Measurements from ENCODE around the gene CEP83. TPM values are rescaled to one million over a fixed set of nuclear protein-coding genes. Genes with fewer than 3 reads are reported as not detected.
"Not testable (repeated sequence)": the region's sequence is repeated elsewhere in the genome, so short reads cannot be mapped to it uniquely, and the experiment has no call there.

The CEP83 gene
- total and polyA plus RNA-seq, 2 experiments from 2014 or later: 5.8 to 6.9 TPM

- in situ Hi-C loops (cut with MboI): no loop called here
- TF ChIP-seq EZH2 (IDR thresholded peaks at IDR 0.05; ENCODE audit: insufficient read depth, poor library complexity, severe bottlenecking): no peak
- no peak for TF ChIP-seq EZH2phosphoT487 (IDR thresholded peaks at IDR 0.05; ENCODE audit: insufficient read depth, low read depth)
- Histone ChIP-seq H3K79me2 (ENCODE audit: insufficient read depth) (peaks cover 32% of the 10 kb centered on the region), H3K4me2 (ENCODE audit: unreplicated experiment) (peak overlapping the region; percentile 55), H3K9ac (no peak overlapping the region), H3K4me1 (ENCODE audit: insufficient read depth) (peaks cover 16% of the 10 kb centered on the region), H3K27ac (peak overlapping the region; percentile 3; the same call in 1 of the 2 replicates), H3K27me3 (replicated peaks; ENCODE audit: insufficient read depth) (no peaks in the 10 kb centered on the region), H3K9me2 (ENCODE audit: insufficient read depth) (no peaks in the 10 kb centered on the region), H3K36me3 (ENCODE audit: low read depth) (no peaks in the 10 kb centered on the region), H2AFZ (no peak overlapping the region), H3K9me3 (ENCODE audit: low read depth) (no peaks in the 10 kb centered on the region), H4K20me1 (ENCODE audit: insufficient read depth) (no peaks in the 10 kb centered on the region), H3K4me3 (peak overlapping the region; percentile 38), H3F3A (ENCODE audit: insufficient read depth) (peaks cover 26% of the 10 kb centered on the region)
- 1% methylated on average over 3 of the region's 3 CpGs for WGBS, 2 experiments (ENCODE audit: low coverage in 1 of 2, low lambda C conversion rate in 2 of 2, missing lambda C conversion rate in 2 of 2)
- DNase-seq: peak; percentile 63
Measured at GRCh38 chr12:94427501-94428381, 31.9 kb downstream of the CEP83 start.

GRCh38 chr12:94426049-94426448 is 33.6 kb downstream of the CEP83 start:
- in situ Hi-C loops (cut with MboI): no loop called here
- Histone ChIP-seq H3K4me3 (no peak overlapping the region), H3K27ac (no peak overlapping the region), H3K36me3 (ENCODE audit: low read depth) (no peaks in the 10 kb centered on the region), H3K4me1 (ENCODE audit: insufficient read depth) (peaks cover 16% of the 10 kb centered on the region), H3K79me2 (ENCODE audit: insufficient read depth) (peaks cover 25% of the 10 kb centered on the region), H3K9me2 (ENCODE audit: insufficient read depth) (no peaks in the 10 kb centered on the region), H3K27me3 (replicated peaks; ENCODE audit: insufficient read depth) (no peaks in the 10 kb centered on the region), H3K9me3 (ENCODE audit: low read depth) (peaks cover 3% of the 10 kb centered on the region), H4K20me1 (ENCODE audit: insufficient read depth) (no peaks in the 10 kb centered on the region), H2AFZ (no peak overlapping the region), H3K4me2 (ENCODE audit: unreplicated experiment) (no peak overlapping the region), H3K9ac (no peak overlapping the region), H3F3A (ENCODE audit: insufficient read depth) (peaks cover 26% of the 10 kb centered on the region)
- WGBS, 2 experiments (ENCODE audit: low coverage in 1 of 2, low lambda C conversion rate in 2 of 2, missing lambda C conversion rate in 2 of 2): 89 to 94% methylated on average over 3 of the region's 3 CpGs
- TF ChIP-seq EZH2 (IDR thresholded peaks at IDR 0.05; ENCODE audit: insufficient read depth, poor library complexity, severe bottlenecking) (no peak), EZH2phosphoT487 (IDR thresholded peaks at IDR 0.05; ENCODE audit: insufficient read depth, low read depth) (no peak)
- DNase-seq: no peak

GRCh38 chr12:94424830-94425229 is 34.8 kb downstream of the CEP83 start:
- Histone ChIP-seq H3F3A (ENCODE audit: insufficient read depth) (peaks cover 26% of the 10 kb centered on the region), H3K4me3 (0 out of 2 replicates have a peak overlapping the region, but pooled peaks have one; percentile 31), H3K9ac (0 out of 2 replicates have a peak overlapping the region, but pooled peaks have one; percentile 36), H3K79me2 (ENCODE audit: insufficient read depth) (peaks cover 18% of the 10 kb centered on the region), H3K4me1 (ENCODE audit: insufficient read depth) (peaks cover 16% of the 10 kb centered on the region)
- H2AFZ ChIP-seq; H3K4me2 ChIP-seq (ENCODE audit: unreplicated experiment); in situ Hi-C loops (cut with MboI); H3K9me2 ChIP-seq (ENCODE audit: insufficient read depth); H3K36me3 ChIP-seq (ENCODE audit: low read depth); H3K27ac ChIP-seq; H3K9me3 ChIP-seq (ENCODE audit: low read depth); H3K27me3 ChIP-seq (replicated peaks; ENCODE audit: insufficient read depth); H4K20me1 ChIP-seq (ENCODE audit: insufficient read depth): not testable (repeated sequence)
- 81 to 86% methylated on average over 3 to 5 of the region's 5 CpGs for WGBS, 2 experiments (ENCODE audit: low coverage in 1 of 2, low lambda C conversion rate in 2 of 2, missing lambda C conversion rate in 2 of 2)
- DNase-seq: peak; percentile 18

GRCh38 chr12:94421868-94422740 is 37.6 kb downstream of the CEP83 start:
- H3K4me2 ChIP-seq (ENCODE audit: unreplicated experiment): no peak overlapping the region
- H3K9ac ChIP-seq: no peak overlapping the region
- H3K27me3 ChIP-seq (replicated peaks; ENCODE audit: insufficient read depth): no peaks in the 10 kb centered on the region
- no peaks in the 10 kb centered on the region for H4K20me1 ChIP-seq (ENCODE audit: insufficient read depth)
- peaks cover 2% of the 10 kb centered on the region; the same call in 1 of the 2 replicates for H3K4me1 ChIP-seq (ENCODE audit: insufficient read depth)
- peaks cover 3% of the 10 kb centered on the region for H3K9me3 ChIP-seq (ENCODE audit: low read depth)
- H3K9me2 ChIP-seq (ENCODE audit: insufficient read depth): no peaks in the 10 kb centered on the region
- 98% methylated on average over 5 of the region's 5 CpGs for WGBS, 2 experiments (ENCODE audit: low coverage in 1 of 2, low lambda C conversion rate in 2 of 2, missing lambda C conversion rate in 2 of 2)
- no peak overlapping the region for H2AFZ ChIP-seq
- H3K36me3 ChIP-seq (ENCODE audit: low read depth): no peaks in the 10 kb centered on the region
- H3F3A ChIP-seq (ENCODE audit: insufficient read depth): peaks cover 8% of the 10 kb centered on the region
- TF ChIP-seq EZH2phosphoT487 (IDR thresholded peaks at IDR 0.05; ENCODE audit: insufficient read depth, low read depth): no peak
- TF ChIP-seq EZH2 (IDR thresholded peaks at IDR 0.05; ENCODE audit: insufficient read depth, poor library complexity, severe bottlenecking): no peak
- H3K27ac ChIP-seq: no peak overlapping the region
- in situ Hi-C loops (cut with MboI): no loop called here
- no peak overlapping the region for H3K4me3 ChIP-seq
- 0 out of 2 replicates have a peak, but pooled peaks cover 8% of the 10 kb centered on the region for H3K79me2 ChIP-seq (ENCODE audit: insufficient read depth)
- no peak for DNase-seq
